GM19455 (cell line): Measurements from ENCODE around the gene LIME1.

Source experiments
- ATAC-seq: cut with Tn5 transposase; IDR thresholded peaks from one replicate; pipeline ENCODE4 v1.9.1; 2021; ENCODE audit not compliant: unreplicated experiment

LIME1 gene, protein sequence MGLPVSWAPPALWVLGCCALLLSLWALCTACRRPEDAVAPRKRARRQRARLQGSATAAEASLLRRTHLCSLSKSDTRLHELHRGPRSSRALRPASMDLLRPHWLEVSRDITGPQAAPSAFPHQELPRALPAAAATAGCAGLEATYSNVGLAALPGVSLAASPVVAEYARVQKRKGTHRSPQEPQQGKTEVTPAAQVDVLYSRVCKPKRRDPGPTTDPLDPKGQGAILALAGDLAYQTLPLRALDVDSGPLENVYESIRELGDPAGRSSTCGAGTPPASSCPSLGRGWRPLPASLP

DNA sequence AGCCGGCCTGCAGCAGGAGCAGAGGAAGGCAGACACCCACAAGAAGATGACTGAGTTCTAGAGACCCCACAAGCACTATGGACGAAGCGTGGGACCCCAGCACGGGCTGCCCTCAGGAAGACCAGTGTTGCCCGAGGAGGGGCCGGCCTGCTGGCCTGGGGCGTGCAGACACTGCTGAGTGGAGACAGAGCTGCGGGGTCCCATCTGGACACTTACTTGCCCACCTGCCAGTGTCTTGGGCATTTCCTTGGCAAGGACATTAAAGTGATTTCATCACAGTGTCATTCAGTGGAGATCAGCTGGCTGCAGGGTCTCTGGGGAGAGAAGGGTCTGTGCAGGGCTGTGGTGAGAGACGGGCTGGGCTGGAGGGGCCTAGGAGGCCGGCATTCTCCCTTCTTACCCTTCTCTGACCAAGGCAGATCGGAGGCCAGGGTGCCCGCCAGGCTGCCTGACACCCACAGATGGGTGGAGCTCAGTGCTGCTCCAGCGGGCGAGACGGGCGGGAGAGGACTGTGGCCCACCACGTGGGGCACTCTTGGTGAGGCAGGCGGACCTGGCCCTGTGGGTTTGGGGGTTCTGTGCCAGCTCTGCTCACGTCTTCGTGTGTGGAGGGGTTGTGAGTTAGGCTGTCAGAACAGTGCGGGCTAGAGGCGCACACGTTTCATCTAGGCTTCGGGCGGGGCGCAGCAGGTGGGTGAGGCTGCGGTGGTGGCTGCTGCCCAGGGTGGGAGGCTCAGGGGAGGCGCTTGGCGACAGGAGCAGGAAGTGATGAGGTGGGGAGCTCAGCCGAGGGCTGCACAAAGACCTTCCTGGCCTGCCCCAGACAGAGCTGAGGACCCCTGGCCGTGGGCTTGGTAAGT is at the start of gene LIME1:
LIME1 (plus strand) TSS at position 806 of the 860 bp plus-strand sequence. CDS start 886 bp downstream, outside the sequence.
- no peak for ATAC-seq

DNA sequence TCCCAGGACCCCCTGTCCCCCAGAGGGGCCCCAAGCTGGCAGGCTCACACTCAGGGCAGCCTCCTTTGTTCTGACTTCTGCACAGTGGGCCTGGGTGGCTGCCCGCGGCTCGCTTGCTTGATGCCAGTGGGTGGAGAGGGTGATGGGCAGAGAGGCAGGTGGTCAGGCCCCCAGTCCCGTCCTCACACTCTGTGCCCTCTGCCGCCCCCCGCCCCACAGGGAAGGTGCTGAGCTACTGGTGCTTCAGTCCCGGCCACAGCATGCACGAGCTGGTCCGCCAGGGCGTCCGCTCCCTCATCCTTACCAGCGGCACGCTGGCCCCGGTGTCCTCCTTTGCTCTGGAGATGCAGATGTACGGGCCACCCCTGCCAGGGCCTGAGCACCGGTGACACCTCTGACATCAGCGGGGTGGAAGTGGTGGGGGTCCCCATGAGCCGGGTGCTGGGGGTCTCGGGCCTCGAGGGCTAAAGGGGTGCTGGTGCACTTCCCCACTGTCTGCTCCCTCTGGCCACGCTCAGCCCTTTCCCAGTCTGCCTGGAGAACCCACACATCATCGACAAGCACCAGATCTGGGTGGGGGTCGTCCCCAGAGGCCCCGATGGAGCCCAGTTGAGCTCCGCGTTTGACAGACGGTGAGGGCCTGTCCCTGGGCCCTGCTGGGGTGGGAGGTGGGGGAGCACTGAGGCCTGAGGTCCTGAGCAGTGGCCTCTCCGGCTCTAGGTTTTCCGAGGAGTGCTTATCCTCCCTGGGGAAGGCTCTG is 48.9 kb upstream of the LIME1 start:
- no peak for ATAC-seq

DNA sequence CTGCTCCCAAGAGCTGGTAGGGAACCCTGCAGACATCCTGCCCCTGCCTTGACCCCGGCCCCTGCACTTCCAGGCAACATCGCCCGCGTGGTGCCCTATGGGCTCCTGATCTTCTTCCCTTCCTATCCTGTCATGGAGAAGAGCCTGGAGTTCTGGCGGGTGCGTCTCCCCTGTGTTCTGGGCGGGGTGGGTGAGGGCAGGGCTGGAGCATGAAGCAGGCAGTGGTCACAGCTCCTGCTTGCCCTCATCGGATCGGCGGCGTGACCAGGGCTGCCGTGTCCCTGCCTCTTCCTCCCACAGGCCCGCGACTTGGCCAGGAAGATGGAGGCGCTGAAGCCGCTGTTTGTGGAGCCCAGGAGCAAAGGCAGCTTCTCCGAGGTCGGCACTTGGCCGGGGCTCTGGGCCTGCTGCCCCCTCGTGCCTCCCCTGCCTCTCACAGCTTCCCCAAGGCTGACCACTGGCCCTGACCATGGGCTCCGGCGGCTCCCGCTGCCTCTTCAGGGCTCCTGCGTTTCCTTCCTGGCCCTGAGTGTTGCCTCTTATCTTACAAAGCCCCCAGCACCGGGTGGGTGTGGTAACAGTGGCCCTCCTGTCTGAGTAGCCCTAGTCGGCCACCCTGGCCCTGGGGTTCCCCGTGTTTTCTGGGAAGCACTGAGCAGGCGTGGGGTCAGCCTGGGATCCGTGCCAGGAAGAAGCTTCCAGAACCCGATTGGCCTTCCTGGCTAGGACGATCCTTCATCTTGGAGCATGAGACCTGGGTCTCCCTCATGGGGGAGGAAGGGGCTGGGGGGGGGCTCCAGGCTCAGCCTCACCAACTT is 48.0 kb upstream of the LIME1 start:
- no peak for ATAC-seq

DNA sequence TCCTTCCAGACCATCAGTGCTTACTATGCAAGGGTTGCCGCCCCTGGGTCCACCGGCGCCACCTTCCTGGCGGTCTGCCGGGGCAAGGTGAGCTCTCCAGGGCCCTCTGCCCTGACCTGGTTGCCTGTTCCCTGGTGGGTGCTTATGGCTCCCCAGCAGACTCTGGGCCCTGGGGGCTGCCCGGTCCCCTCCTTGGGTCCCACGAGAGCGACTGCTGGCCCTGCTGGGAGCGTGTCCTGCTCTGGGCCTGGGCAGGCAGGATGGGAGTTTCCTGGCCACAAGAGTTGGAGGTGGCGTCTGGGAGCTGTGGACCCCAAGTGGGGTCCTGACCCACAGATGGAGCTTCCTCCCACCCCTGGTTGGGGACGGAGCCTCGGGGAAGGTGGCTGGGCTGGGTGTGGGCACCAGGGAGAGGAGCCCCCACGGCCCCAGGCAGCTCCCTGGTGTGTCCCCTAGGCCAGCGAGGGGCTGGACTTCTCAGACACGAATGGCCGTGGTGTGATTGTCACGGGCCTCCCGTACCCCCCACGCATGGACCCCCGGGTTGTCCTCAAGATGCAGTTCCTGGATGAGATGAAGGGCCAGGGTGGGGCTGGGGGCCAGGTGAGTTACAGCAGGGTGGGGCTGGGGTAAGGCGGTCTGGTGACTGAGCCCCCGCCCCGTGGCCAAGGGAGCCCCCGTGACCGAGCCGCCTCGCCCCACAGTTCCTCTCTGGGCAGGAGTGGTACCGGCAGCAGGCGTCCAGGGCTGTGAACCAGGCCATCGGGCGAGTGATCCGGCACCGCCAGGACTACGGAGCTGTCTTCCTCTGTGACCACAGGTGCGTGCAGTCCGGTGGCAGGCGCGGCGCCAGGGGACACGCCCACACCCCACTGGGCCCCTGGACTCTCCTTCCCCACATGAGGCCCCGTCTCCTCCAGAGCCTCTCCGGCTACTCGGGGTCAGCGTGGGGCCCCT is 47.1 kb upstream of the LIME1 start:
- ATAC-seq, result no peak

DNA sequence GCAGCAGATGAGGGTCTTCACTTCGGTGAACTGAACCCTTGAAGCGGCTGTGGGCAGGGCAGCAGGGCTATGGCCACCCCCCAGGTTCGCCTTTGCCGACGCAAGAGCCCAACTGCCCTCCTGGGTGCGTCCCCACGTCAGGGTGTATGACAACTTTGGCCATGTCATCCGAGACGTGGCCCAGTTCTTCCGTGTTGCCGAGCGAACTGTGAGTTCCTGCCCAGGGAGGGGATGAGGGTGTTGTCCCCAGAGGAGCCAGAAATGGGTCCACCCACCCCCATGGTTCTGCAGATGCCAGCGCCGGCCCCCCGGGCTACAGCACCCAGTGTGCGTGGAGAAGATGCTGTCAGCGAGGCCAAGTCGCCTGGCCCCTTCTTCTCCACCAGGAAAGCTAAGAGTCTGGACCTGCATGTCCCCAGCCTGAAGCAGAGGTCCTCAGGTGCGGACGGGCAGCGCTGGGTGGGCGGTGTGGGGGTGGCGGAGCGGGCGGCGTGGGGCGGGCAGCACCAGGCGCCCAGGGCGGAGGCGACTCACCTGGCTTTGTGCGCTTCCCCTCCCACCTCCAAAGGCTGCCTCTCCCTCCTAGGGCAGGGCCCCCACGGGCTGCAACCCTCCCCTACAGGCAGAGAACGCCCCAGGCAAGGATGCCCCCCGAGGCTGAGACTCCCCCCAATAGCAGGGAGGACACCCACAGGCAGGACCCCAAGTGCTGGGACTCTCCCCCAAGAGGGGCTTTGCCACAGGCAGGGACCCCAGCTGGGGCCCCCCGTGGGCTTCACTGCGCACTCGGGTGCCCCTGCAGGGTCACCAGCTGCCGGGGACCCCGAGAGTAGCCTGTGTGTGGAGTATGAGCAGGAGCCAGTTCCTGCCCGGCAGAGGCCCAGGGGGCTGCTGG is 46.2 kb upstream of the LIME1 start:
- ATAC-seq, result no peak

DNA sequence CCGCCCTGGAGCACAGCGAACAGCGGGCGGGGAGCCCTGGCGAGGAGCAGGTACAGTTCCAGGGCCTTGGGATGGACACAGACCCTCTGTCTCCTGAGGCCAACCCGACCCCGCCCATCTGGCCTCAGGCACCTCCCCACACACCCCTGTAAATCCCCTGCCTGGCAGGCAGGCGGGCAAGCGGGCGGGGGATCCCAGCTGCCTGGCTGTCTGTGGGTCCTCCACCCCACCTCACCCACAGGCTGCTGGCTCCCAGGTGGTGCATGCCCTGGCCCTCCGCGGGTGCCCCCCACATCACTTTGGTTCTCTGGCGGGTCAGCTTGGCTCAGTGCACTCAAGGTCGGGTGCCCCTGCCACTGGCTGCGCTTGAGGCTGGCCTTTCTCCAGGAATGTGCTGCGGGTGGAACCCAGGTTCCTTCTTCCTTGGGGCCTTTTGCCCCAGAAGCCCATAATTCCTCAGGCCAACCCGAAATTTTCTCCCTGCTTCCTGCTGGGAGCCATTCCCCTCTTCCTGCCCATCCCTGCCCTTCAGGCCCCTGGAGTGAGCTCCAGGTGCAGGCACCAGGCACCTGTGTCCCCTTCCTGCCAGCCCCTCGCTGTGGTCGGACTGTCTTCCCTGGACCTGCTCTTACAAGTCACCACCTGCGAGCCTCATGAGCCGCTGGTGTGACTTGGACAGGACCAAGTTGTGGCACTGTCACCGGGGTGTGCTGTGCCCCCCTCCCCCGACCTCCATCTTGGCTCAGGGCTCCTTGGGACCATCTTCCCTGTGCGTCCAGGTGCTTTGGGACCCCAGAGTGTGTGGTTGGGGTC is 45.4 kb upstream of the LIME1 start:
- ATAC-seq, result no peak

DNA sequence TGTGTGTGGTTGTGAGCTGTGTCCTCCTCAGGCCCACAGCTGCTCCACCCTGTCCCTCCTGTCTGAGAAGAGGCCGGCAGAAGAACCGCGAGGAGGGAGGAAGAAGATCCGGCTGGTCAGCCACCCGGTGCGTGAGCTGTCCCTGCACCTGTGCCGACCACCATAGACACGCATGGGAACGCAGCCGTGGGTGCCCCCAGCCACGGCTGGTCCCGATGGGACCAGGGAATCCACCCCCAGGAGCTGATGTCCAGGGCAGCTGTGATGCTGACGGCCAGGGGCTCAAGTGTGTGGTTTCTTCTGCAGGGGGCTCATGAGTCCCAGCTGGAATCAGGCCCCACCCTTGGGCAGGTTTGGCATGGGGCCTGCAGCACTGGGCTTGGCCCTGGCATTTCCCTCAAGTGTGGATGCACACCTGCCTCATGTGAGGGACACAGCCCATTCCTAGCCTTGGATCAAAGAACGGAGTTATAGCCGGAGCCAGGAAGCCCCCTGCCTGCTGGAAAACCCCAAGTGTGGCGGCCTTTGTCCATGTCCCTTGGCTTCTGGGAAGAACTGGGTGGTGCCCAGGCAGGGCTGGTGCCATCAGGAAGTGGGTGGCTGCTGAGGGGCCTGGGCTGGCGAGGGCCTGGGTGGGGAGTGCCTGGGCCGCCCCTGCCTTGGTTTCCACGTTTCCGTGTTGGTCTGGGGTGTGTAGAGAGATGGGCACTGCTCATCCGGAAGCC is 44.6 kb upstream of the LIME1 start:
- ATAC-seq, result no peak

DNA sequence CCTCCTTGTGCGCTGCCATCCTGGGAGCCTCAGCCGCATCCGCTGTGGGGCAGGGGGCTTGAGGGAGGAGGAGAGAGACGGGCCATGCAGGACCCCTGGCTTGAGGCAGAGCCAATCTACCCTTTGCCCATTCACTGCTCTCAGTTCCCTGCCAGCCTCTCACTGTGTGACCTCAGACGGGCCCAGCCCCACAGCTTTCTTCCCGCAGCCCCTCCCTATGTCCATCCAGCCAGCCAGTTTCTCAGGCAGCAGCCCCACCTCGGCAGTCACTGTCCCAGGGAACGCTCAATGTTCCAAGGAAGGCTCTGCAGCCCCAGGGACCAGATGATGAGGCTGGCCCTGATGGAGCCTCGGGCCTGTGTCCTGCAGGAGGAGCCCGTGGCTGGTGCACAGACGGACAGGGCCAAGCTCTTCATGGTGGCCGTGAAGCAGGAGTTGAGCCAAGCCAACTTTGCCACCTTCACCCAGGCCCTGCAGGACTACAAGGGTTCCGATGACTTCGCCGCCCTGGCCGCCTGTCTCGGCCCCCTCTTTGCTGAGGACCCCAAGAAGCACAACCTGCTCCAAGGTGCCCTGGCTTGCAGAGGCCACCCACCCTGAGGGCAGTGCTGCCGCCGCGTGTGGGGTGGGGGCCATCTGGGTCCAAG is 43.9 kb upstream of the LIME1 start:
- no peak for ATAC-seq

DNA sequence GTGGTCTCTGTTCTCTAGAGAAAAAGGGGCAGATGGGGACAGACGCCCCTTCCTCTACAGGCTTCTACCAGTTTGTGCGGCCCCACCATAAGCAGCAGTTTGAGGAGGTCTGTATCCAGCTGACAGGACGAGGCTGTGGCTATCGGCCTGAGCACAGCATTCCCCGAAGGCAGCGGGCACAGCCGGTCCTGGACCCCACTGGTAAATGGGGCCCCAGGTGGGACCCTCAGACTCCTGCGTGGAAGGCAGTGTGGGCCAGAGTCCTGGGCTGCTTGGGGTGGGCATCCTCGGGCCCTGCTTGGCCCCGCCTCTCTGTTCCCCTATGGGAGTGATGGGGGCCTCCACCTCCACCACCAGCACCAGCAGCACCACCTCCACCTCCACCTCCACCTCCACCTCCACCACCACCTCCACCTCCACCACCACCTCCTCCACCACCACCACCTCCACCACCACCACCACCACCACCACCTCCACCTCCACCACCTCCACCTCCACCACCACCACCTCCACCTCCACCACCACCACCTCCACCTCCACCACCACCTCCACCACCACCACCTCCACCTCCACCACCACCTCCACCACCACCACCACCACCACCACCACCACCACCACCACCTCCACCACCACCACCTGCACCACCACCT is 43.3 kb upstream of the LIME1 start:
- no peak for ATAC-seq

DNA sequence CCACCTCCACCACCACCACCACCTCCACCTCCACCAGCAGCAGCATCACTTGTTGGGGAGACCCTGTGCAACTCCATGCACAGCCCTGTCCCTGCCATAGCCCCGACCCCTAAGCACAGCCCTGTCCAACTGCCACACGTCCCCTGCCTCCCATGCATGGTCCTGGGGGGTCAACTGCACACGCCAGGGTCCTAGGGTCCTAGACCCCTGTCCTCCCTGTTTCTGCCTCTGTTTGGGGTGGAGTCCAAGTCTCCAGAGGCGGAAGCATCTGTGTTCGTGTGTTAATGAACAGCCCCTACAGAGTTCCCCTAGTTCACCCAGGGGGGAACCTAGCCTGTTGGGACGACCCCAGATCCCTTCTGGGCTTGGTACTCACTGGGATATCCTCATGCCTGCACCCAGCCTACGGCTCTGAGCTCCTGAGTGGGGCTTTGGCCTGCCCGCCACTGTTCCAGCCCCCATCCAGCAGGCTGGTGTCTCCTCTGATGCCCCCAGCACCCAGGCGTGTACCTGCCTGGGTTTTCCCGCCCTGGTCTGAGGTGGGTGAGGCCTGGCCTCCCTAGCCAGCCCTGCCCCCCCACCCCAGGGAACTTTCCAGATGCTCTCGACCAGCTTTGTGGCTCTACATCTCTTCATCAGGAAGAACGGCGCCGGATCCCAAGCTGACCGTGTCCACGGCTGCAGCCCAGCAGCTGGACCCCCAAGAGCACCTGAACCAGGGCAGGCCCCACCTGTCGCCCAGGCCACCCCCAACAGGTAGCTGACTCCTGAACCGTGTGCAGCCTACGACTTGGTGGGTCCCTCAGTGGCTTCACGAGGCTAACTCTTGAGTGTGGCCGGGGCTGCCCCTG is 42.5 kb upstream of the LIME1 start:
- no peak for ATAC-seq

DNA sequence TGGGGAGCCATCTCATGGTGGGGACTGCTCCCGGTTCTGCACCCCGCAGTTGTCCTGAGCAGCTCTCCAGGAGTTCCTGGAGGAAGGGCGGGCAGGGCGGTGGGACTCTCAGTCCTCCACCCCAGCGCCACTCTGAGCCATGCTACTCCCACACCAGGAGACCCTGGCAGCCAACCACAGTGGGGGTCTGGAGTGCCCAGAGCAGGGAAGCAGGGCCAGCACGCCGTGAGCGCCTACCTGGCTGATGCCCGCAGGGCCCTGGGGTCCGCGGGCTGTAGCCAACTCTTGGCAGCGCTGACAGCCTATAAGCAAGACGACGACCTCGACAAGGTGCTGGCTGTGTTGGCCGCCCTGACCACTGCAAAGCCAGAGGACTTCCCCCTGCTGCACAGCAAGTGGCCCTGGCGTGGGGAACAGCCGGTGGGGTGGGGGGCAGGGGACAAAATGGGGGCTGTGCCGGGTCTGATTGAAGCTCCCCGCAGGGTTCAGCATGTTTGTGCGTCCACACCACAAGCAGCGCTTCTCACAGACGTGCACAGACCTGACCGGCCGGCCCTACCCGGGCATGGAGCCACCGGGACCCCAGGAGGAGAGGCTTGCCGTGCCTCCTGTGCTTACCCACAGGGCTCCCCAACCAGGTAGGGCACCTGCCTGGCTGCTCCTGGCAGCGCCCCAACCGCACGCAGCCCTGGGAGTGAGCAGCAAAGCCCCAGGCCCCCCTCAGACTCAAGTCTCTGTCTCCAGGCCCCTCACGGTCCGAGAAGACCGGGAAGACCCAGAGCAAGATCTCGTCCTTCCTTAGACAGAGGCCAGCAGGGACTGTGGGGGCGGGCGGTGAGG is 41.7 kb upstream of the LIME1 start:
- ATAC-seq, result no peak

DNA sequence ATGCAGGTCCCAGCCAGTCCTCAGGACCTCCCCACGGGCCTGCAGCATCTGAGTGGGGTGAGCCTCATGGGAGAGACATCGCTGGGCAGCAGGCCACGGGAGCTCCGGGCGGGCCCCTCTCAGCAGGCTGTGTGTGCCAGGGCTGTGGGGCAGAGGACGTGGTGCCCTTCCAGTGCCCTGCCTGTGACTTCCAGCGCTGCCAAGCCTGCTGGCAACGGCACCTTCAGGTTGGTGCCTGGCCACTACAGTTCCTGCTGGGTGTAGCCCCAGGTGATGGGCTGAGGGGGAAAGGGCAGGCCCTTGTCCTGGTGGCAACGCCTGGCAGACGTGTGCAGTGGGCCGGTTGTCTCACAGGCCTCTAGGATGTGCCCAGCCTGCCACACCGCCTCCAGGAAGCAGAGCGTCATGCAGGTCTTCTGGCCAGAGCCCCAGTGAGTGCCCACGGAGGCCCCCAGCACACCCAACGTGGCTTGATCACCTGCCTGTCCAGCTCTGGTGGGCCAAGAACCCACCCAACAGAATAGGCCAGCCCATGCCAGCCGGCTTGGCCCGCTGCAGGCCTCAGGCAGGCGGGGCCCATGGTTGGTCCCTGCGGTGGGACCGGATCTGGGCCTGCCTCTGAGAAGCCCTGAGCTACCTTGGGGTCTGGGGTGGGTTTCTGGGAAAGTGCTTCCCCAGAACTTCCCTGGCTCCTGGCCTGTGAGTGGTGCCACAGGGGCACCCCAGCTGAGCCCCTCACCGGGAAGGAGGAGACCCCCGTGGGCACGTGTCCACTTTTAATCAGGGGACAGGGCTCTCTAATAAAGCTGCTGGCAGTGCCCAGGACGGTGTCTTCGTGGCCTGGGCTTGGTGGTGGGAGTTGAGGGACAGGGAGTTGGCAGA is 40.8 kb upstream of the LIME1 start:
- ATAC-seq, result no peak

DNA sequence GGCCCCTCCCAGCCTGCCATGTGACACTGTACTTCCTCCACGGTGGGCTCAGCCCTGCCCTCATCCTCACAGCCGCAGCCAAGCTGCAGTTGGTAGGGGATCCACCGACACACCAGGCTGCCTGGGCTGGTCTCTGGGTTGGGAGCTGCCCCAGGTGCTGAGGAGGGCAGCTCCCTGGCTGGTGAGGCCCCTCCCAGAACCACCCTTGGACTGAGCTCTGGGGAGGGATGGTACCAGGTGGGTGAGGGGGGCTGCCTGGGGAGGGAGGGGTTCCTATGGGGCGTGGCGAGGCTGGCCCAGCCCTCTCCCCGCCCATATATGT is 40.2 kb upstream of the LIME1 start:
- no peak for ATAC-seq
